SU-DHL-6 (cell line): Measurements from ENCODE around the gene CAPN15.
"Not testable (repeated sequence)": the region's sequence is repeated elsewhere in the genome, so short reads cannot be mapped to it uniquely, and the experiment has no call there.

Source experiments
- H2AFZ ChIP-seq: fragments of 200-600 bp; sonication (generic); 2 replicates; pipeline ENCODE4 v1.6.1; 2014; ENCODE audit warnings: low read depth, mild to moderate bottlenecking, moderate library complexity, mixed read lengths, antibody characterized with exemption, low read length; ENCODE audit not compliant: severe bottlenecking
- H3F3A ChIP-seq: fragments of 200-600 bp; shearing (Covaris generic); 2 replicates; pipeline ENCODE4 v1.6.0; 2016; ENCODE audit warnings: antibody characterized with exemption, mild to moderate bottlenecking; ENCODE audit not compliant: insufficient read depth
- H3K27ac ChIP-seq: fragments of 200-600 bp; sonication (generic); 2 replicates; pipeline ENCODE4 v1.5.1; 2016; ENCODE audit warnings: low read depth, mild to moderate bottlenecking, low read length, moderate library complexity, mixed read lengths
- H3K27me3 ChIP-seq: fragments of 200-600 bp; sonication (generic), shearing (Covaris generic); 2 replicates; pipeline ENCODE4 v1.6.0; 2014; ENCODE audit warnings: mild to moderate bottlenecking, low read length
- H3K36me3 ChIP-seq: fragments of 200-600 bp; sonication (generic); 2 replicates; pipeline ENCODE4 v1.6.1; 2014; ENCODE audit warnings: mild to moderate bottlenecking, low read length, mixed read lengths
- H3K4me2 ChIP-seq: fragments of 300-600, 200-600 bp; shearing (Covaris generic), sonication (generic); 2 replicates; pipeline ENCODE4 v1.6.0; 2014; ENCODE audit warnings: low read length, low read depth, mild to moderate bottlenecking; ENCODE audit not compliant: poor library complexity, severe bottlenecking
- H3K4me3 ChIP-seq: fragments of 200-600 bp; sonication (generic); 2 replicates; pipeline ENCODE4 v1.5.1; 2014; ENCODE audit warnings: antibody characterized with exemption, low read length, mild to moderate bottlenecking, mixed read lengths; ENCODE audit not compliant: insufficient read depth, poor library complexity, severe bottlenecking
- H3K79me2 ChIP-seq: fragments of 200-600 bp; sonication (generic); 2 replicates; pipeline ENCODE4 v1.6.1; 2014; ENCODE audit warnings: mild to moderate bottlenecking, low read length, moderate library complexity; ENCODE audit not compliant: insufficient read depth
- H3K9ac ChIP-seq: fragments of 200-600 bp; sonication (generic); 2 replicates; pipeline ENCODE4 v1.7.0; 2014; ENCODE audit warnings: mild to moderate bottlenecking, low read length
- H3K9me2 ChIP-seq: fragments of 200-600 bp; sonication (generic); replicated peaks from 2 replicates; pipeline ENCODE4 v1.6.1; 2014; ENCODE audit warnings: low read length; ENCODE audit not compliant: insufficient read depth
- H3K9me3 ChIP-seq: fragments of 200-600 bp; sonication (generic); 2 replicates; pipeline ENCODE4 v1.6.1; 2014; ENCODE audit warnings: low read length, mixed read lengths; ENCODE audit not compliant: insufficient read depth
- H4K20me1 ChIP-seq: fragments of 200-600 bp; sonication (generic); 2 replicates; pipeline ENCODE4 v1.6.1; 2014; ENCODE audit warnings: low read depth, mild to moderate bottlenecking, antibody characterized with exemption, low read length, moderate library complexity, mixed read lengths
- EZH2phosphoT487 ChIP-seq: fragments of 200-600 bp; sonication (generic), shearing (Covaris generic); conservative IDR thresholded peaks from 2 replicates; pipeline ENCODE4 v1.6.1; 2018; ENCODE audit warnings: mild to moderate bottlenecking, antibody characterized with exemption, low read length, moderate library complexity, mixed read lengths
- TF ChIP-seq, protein P1 (sequence below): fragments of 200-600 bp; sonication (generic); IDR thresholded peaks from one replicate; pipeline ENCODE4 v1.5.1; 2017; ENCODE audit warnings: antibody characterized with exemption, mild to moderate bottlenecking, low read length, moderate library complexity; ENCODE audit not compliant: insufficient read depth, poor library complexity, severe bottlenecking

The CAPN15 gene

DNA sequence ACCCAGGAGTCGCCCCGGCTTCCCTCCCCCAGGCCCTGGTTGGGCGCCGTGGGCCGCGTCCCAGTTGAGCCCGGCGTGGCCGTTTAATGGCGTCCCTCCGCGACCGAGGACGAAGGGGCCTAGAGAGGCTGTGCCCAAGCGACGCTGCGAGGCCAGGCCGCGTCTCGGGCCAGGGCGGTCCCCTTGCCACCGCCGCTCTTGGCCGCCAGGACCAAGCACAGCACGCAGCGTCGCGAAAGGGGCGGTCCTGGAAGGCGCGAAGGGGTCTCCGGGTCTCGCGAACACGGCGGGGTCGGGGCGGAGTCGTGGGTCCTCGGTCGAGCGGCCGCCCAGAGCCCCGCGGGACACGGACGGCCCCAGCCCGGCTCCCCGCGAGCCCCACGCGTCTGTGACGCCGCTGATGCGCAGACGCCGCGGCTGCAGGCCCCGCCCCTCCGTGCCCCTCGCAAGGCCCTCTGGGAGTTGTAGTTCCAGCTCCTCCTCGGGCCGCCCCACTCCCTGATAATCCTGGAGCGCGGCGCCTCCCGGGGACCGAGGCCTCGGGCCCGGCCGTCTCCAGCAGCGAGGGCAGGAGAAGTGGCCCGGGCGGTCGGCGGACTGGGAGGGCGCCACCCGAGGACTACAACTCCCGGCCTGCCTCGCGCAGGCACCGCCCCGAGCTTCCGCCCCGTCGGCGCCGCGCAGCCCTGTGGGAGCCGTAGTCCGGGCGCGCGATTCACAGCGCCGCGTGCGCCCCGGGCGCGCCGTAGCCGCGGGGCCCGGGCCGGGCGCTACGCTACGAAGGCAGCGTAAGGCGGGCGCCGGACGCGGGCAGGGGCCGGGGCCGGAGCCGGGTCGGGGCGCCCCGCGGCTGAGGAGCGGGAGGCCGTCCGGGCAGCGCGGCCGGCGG lies at the start of gene CAPN15:
CAPN15 (plus strand) TSS at position 698 of the 889 bp plus-strand sequence. CDS start 19,127 bp downstream, outside the sequence.
- Histone ChIP-seq H3K27me3 (no peaks in the 10 kb centered on the region), H3F3A (0 out of 2 replicates have a peak, but pooled peaks cover 9% of the 10 kb centered on the region), H3K36me3 (no peaks in the 10 kb centered on the region), H3K79me2 (peaks cover 45% of the 10 kb centered on the region), H3K4me3 (peak within 1 kb of the TSS; percentile 64), H3K4me2 (peak within 1 kb of the TSS; percentile 64), H2AFZ (peak within 1 kb of the TSS; percentile 70), H3K27ac (peak within 1 kb of the TSS; percentile 84), H4K20me1 (no peaks in the 10 kb centered on the region; the same call in 1 of the 2 replicates), H3K9ac (peak within 1 kb of the TSS; percentile 81), H3K9me3 (no peaks in the 10 kb centered on the region), H3K9me2 (no peaks in the 10 kb centered on the region)
- TF ChIP-seq EZH2phosphoT487, result no peak
- TF ChIP-seq, protein P1, sequence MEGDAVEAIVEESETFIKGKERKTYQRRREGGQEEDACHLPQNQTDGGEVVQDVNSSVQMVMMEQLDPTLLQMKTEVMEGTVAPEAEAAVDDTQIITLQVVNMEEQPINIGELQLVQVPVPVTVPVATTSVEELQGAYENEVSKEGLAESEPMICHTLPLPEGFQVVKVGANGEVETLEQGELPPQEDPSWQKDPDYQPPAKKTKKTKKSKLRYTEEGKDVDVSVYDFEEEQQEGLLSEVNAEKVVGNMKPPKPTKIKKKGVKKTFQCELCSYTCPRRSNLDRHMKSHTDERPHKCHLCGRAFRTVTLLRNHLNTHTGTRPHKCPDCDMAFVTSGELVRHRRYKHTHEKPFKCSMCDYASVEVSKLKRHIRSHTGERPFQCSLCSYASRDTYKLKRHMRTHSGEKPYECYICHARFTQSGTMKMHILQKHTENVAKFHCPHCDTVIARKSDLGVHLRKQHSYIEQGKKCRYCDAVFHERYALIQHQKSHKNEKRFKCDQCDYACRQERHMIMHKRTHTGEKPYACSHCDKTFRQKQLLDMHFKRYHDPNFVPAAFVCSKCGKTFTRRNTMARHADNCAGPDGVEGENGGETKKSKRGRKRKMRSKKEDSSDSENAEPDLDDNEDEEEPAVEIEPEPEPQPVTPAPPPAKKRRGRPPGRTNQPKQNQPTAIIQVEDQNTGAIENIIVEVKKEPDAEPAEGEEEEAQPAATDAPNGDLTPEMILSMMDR, result no peak

DNA sequence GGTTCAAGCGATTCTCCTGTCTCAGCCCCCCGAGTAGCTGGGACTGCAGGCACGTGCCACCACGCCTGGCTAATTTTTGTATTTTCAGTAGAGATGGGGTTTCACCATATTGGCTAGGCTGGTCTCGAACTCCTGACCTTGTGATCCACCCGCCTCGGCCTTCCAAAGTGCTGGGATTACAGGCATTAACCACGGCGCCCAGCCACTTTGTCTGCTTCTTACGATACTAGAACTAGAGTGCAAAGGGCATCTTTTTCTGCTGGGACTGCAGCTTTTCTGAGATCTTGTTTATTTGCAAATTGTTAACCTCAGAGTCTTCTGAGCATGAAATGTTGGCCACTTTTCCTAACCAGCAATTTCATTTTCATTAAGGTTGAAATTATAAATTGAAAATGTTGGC lies 49.2 kb upstream of the CAPN15 start:
- not testable (repeated sequence) for H3K36me3 ChIP-seq, H3K9me3 ChIP-seq, H2AFZ ChIP-seq, H3K4me2 ChIP-seq, H3F3A ChIP-seq, H4K20me1 ChIP-seq, H3K4me3 ChIP-seq, H3K79me2 ChIP-seq, H3K9ac ChIP-seq, H3K9me2 ChIP-seq, H3K27ac ChIP-seq, H3K27me3 ChIP-seq

DNA sequence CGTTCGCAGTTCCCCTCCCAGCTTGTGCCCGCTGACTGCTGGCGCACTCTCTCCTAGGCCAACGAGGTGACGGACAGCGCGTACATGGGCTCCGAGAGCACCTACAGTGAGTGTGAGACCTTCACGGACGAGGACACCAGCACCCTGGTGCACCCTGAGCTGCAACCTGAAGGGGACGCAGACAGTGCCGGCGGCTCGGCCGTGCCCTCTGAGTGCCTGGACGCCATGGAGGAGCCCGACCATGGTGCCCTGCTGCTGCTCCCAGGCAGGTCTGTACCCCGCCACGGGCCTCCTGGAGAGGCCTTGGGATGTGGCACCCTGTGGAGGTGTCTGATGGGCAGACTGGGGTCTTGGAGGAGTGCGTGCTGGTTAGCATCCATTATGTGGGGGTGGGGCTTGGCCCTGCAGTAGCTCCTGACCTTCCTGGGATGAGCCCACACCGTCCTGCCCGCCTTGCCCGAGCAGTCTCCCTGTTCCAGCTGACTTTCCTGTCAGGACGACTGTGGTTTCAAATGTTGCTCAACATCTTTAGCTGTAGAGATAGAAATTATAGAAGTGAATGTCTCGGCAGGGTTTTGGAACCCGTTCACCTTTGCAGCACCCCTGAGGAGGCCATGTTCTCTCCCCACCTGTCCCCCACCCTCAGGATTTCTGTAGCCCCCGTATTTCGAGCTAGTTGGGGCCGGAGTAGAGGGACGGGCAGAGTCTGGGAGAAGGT lies 44.9 kb upstream of the CAPN15 start:
- TF ChIP-seq EZH2phosphoT487, result no peak
- TF ChIP-seq, protein P1, result no peak

More for the DNA sequence above, 44.9 kb upstream of the CAPN15 start:
- no peaks in the 10 kb centered on the region for H3K79me2 ChIP-seq
- H3K9ac ChIP-seq, result no peak overlapping the region
- no peaks in the 10 kb centered on the region for H4K20me1 ChIP-seq
- no peaks in the 10 kb centered on the region for H3K27me3 ChIP-seq
- no peaks in the 10 kb centered on the region for H3K9me3 ChIP-seq
- no peak overlapping the region for H3K4me3 ChIP-seq
- H3K27ac ChIP-seq, result no peak overlapping the region
- no peak overlapping the region for H2AFZ ChIP-seq
- H3K4me2 ChIP-seq, result no peak overlapping the region
- H3K9me2 ChIP-seq, result no peaks in the 10 kb centered on the region
- H3K36me3 ChIP-seq, result no peaks in the 10 kb centered on the region
- H3F3A ChIP-seq, result no peaks in the 10 kb centered on the region
